ENCODE measurements around the gene PROM2.

PROM2 gene

GRCh38 chr2:95308426-95308990 is 34.3 kb downstream of the PROM2 start:
- DNase-seq = no peak

- no peak for DNase-seq
These were observed 35.4 kb downstream of the PROM2 start for GRCh38 chr2:95309599-95309998.

- DNase-seq = no peak
These were observed 36.0 kb downstream of the PROM2 start for GRCh38 chr2:95310216-95310615.

GRCh38 chr2:95310651-95311050 is 36.4 kb downstream of the PROM2 start:
- no peak for DNase-seq

GRCh38 chr2:95311815-95312542 is 37.7 kb downstream of the PROM2 start:
- no peak for DNase-seq

GRCh38 chr2:95312543-95313201 is 38.4 kb downstream of the PROM2 start:
- no peak for DNase-seq

- DNase-seq = no peak
These were observed 39.3 kb downstream of the PROM2 start for GRCh38 chr2:95313296-95314131.

GRCh38 chr2:95314598-95314963 is 40.3 kb downstream of the PROM2 start:
- no peak for DNase-seq

- DNase-seq = peak; percentile 27 to 57
These were observed 40.8 kb downstream of the PROM2 start for GRCh38 chr2:95314964-95315611.

- no peak for DNase-seq
These were observed 41.7 kb downstream of the PROM2 start for GRCh38 chr2:95315801-95316411.

- no peak for DNase-seq
These were observed 42.3 kb downstream of the PROM2 start for GRCh38 chr2:95316466-95317122.

- no peak for DNase-seq
These were observed 42.9 kb downstream of the PROM2 start for GRCh38 chr2:95317123-95317500.

- no peak for DNase-seq
These were observed 43.6 kb downstream of the PROM2 start for GRCh38 chr2:95317665-95318425.

- DNase-seq = no peak
These were observed 44.4 kb downstream of the PROM2 start for GRCh38 chr2:95318431-95319220.

GRCh38 chr2:95319481-95320343 is 45.5 kb downstream of the PROM2 start:
- DNase-seq = no peak

GRCh38 chr2:95320344-95320712 is 46.1 kb downstream of the PROM2 start:
- no peak for DNase-seq

- no peak for DNase-seq
These were observed 46.9 kb downstream of the PROM2 start for GRCh38 chr2:95320986-95321767.

GRCh38 chr2:95323347-95324155 is 49.3 kb downstream of the PROM2 start:
- peak; percentile 44 to 67 for DNase-seq

Measured in SHP77 (cell line).